ENCODE data around the gene DOCK1.
"Not testable (repeated sequence)": the region's sequence is repeated elsewhere in the genome, so short reads cannot be mapped to it uniquely, and the experiment has no call there.

Gene DOCK1

DNA sequence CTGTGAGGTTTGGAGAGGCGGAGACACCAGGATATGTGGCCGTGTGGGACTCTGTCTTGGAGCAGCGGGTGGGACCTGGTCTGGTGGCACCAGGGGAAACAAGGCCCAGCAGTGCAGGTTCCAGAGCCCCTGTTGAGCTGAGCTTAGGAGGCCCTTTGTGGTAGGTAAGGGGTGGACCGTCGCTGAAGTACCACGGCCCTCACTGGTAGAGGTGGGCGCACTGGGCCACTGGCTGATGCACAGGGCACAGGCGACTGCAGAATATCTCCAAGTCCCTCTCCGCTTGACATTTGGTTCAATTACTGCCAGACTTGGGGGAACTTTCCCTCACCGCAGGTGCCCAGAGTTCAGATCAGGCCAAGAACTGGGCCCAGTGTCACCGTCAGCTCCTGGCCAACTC is 27.3 kb downstream of the DOCK1 start:
- H3K27ac ChIP-seq, result no peak overlapping the region
- TF ChIP-seq CTCF (IDR thresholded peaks at IDR 0.05), result no peak
- TF ChIP-seq ZFX (IDR thresholded peaks at IDR 0.05; ENCODE audit: borderline replicate concordance), result no peak

- H3K27ac ChIP-seq, result no peak overlapping the region
Observed at GRCh38 chr10:126933116-126933515, 27.9 kb downstream of the DOCK1 start.

GRCh38 chr10:126935263-126935946 is 30.2 kb downstream of the DOCK1 start:
- no peak for TF ChIP-seq CTCF (IDR thresholded peaks at IDR 0.05)
- TF ChIP-seq ZFX (IDR thresholded peaks at IDR 0.05; ENCODE audit: borderline replicate concordance), result no peak
- 0 out of 2 replicates have a peak overlapping the region, but pooled peaks have one; percentile 18 for H3K27ac ChIP-seq

More at GRCh38 chr10:126933116-126933515, 27.9 kb downstream of the DOCK1 start:
- no peak for TF ChIP-seq CTCF (IDR thresholded peaks at IDR 0.05)
- TF ChIP-seq ZFX (IDR thresholded peaks at IDR 0.05; ENCODE audit: borderline replicate concordance), result no peak

DNA sequence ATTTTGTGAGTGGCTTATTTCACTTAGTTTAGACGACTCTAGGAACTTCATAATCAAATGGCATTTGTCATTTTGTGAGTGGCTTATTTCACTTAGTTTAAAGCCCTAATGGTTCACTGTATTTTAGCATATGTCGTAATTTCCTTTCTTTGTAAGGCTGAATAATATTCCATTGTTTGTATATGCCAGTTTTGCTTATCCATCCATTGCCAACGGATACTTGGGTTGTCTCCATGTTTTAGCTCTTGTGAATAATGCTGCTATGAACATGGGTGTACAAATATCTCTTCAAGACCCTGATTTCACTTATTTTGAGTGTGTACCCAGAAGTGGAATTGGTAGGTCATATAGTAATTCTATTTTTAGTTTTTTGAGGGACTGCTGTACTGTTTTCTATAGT is 31.8 kb downstream of the DOCK1 start:
- no peak overlapping the region for H3K27ac ChIP-seq
- TF ChIP-seq CTCF (IDR thresholded peaks at IDR 0.05) (no peak), ZFX (IDR thresholded peaks at IDR 0.05; ENCODE audit: borderline replicate concordance) (no peak)

- not testable (repeated sequence) for H3K27ac ChIP-seq
Observed at GRCh38 chr10:126938121-126938520, 32.9 kb downstream of the DOCK1 start.

DNA sequence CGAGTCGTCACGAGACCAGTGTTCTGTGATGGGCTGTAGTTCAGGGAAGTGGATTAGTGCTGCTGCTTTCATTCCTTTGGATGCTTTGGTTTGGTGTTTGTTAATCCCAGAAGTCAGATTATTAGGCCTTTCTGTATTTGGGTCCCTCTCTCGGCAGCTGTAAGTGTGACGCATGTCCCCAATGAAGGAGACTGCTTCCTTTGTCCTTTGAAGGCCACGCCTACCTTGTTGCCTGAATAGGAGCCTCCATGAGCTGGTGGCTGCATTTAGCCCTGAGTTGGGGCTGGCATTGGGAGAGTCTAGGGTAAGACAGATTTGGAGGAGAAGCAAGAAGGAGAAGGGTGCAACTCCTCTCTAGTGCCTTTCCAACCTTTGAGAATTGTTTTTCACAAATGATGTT is 34.5 kb downstream of the DOCK1 start:
- no peak for TF ChIP-seq ZFX (IDR thresholded peaks at IDR 0.05; ENCODE audit: borderline replicate concordance)
- TF ChIP-seq CTCF (IDR thresholded peaks at IDR 0.05), result no peak
- no peak overlapping the region for H3K27ac ChIP-seq

- no peak overlapping the region for H3K27ac ChIP-seq
- TF ChIP-seq ZFX (IDR thresholded peaks at IDR 0.05; ENCODE audit: borderline replicate concordance) (no peak), CTCF (IDR thresholded peaks at IDR 0.05) (no peak)
Observed at GRCh38 chr10:126940670-126941310, 35.6 kb downstream of the DOCK1 start.

All from 22Rv1 (cell line).